GM18526 (cell line): ENCODE results near the gene PNPLA1.

Experiments
- POLR2A ChIP-seq: IDR thresholded peaks from 3 replicates; pipeline ENCODE4 v1.6.1; 2011; ENCODE audit not compliant: insufficient read length; ENCODE audit errors: extremely low read depth

PNPLA1 gene

GRCh38 chr6:36292170-36292569 is 22.3 kb downstream of the PNPLA1 start:
- no peak for TF ChIP-seq POLR2A

- TF ChIP-seq POLR2A, result no peak
These were observed 26.4 kb downstream of the PNPLA1 start for GRCh38 chr6:36296240-36296639.

- no peak for TF ChIP-seq POLR2A
These were observed 27.2 kb downstream of the PNPLA1 start for GRCh38 chr6:36297051-36297450.

GRCh38 chr6:36297511-36297910 is 27.7 kb downstream of the PNPLA1 start:
- TF ChIP-seq POLR2A, result no peak

GRCh38 chr6:36298027-36298426 is 28.2 kb downstream of the PNPLA1 start:
- TF ChIP-seq POLR2A, result no peak

GRCh38 chr6:36301085-36301658 is 31.3 kb downstream of the PNPLA1 start:
- TF ChIP-seq POLR2A, result no peak

- no peak for TF ChIP-seq POLR2A
These were observed 31.9 kb downstream of the PNPLA1 start for GRCh38 chr6:36301781-36302180.

- TF ChIP-seq POLR2A, result no peak
These were observed 32.5 kb downstream of the PNPLA1 start for GRCh38 chr6:36302227-36302976.

- TF ChIP-seq POLR2A, result no peak
These were observed 36.0 kb downstream of the PNPLA1 start for GRCh38 chr6:36305885-36306284.

GRCh38 chr6:36306375-36306774 is 36.5 kb downstream of the PNPLA1 start:
- TF ChIP-seq POLR2A, result no peak

- no peak for TF ChIP-seq POLR2A
These were observed 38.7 kb downstream of the PNPLA1 start for GRCh38 chr6:36308514-36308913.

- TF ChIP-seq POLR2A, result no peak
These were observed 39.3 kb downstream of the PNPLA1 start for GRCh38 chr6:36309203-36309602.

- TF ChIP-seq POLR2A, result no peak
These were observed 40.0 kb downstream of the PNPLA1 start for GRCh38 chr6:36309900-36310299.

GRCh38 chr6:36312854-36313648 is 43.2 kb downstream of the PNPLA1 start:
- TF ChIP-seq POLR2A, result no peak

GRCh38 chr6:36313649-36313936 is 43.7 kb downstream of the PNPLA1 start:
- TF ChIP-seq POLR2A, result no peak
